H1 (cell line): Measurements from ENCODE around the gene GDF15.

Experiments
- CHD1 ChIP-seq: IDR thresholded peaks from 2 replicates; pipeline ENCODE4 v1.6.1; 2012; ENCODE audit warnings: low read depth, low read length, improper control_type of control experiment
- CREB1 ChIP-seq: IDR thresholded peaks from 2 replicates; pipeline ENCODE4 v1.6.1; 2012; ENCODE audit warnings: inconsistent platforms
- CTCF ChIP-seq, 3 experiments: IDR thresholded peaks; 1 replicate in 2 of 3; 2 replicates in 1 of 3; pipeline versions ENCODE4 v1.5.1 to v1.6.1; 2011; ENCODE audit warnings: low read length in 3 of 3, mild to moderate bottlenecking in 3 of 3, inconsistent platforms in 2 of 3, low read depth in 1 of 3, moderate library complexity in 1 of 3; ENCODE audit not compliant: insufficient read depth in 1 of 3; ENCODE audit errors: control extremely low read depth in 1 of 3
- JUND ChIP-seq: IDR thresholded peaks from 2 replicates; pipeline ENCODE4 v1.6.1; 2011; ENCODE audit warnings: mild to moderate bottlenecking, improper control_type of control experiment, low read length
- POLR2A ChIP-seq, 2 experiments: IDR thresholded peaks; 1 replicate in 1 of 2; 2 replicates in 1 of 2; pipeline ENCODE4 v1.6.1; 2011; ENCODE audit warnings: low read depth in 2 of 2, low read length in 2 of 2, mild to moderate bottlenecking in 2 of 2; ENCODE audit errors: control extremely low read depth in 1 of 2
- POLR2AphosphoS5 ChIP-seq: IDR thresholded peaks from 2 replicates; pipeline ENCODE4 v1.6.1; 2011; ENCODE audit warnings: low read depth, low read length
- RBBP5 ChIP-seq: IDR thresholded peaks from 2 replicates; pipeline ENCODE4 v1.7.1; 2012; ENCODE audit warnings: low read depth, mild to moderate bottlenecking, inconsistent platforms, low read length, moderate library complexity, borderline replicate concordance
- SIN3A ChIP-seq, 2 experiments: IDR thresholded peaks in 1 of 2; conservative IDR thresholded peaks in 1 of 2; 2 replicates each; pipeline ENCODE4 v1.6.1; 2011 to 2012; ENCODE audit warnings: low read length in 2 of 2, improper control_type of control experiment in 1 of 2, low read depth in 1 of 2, mild to moderate bottlenecking in 1 of 2
- ZNF274 ChIP-seq: IDR thresholded peaks from 2 replicates; pipeline ENCODE4 v1.7.0; 2012; ENCODE audit warnings: low read length, borderline replicate concordance; ENCODE audit errors: extremely low read depth
- TF ChIP-seq, protein P1 (sequence below): IDR thresholded peaks from 2 replicates; pipeline ENCODE4 v1.6.1; 2012; ENCODE audit warnings: inconsistent platforms

DNA sequence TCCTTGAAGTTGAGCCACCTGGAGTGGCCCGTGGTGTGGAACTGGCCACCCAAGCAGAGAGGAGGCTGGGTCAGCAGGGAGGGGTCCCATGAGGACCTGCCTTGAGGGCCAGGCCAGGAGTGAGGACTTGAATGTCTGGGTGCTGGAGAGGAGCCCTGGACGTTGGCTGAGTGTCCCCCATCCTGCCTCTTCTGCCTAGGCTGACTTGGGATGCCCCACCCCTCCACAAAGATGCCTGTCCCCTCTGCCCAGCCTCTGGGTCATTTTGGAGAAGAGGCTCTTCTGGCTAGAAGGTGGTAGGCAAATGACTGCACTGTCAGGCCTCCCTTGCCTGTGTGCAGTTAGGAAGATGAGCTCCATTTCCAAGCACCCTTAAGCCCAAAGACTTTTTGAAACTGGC lies 35.0 kb downstream of the GDF15 start:
- no peak for TF ChIP-seq CTCF (IDR thresholded peaks at IDR 0.05; ENCODE audit: control extremely low read depth in 1 of 3, insufficient read depth in 1 of 3, low read depth in 1 of 3, low read length in 3 of 3)
- no peak for TF ChIP-seq JUND
- no peak for TF ChIP-seq POLR2A (IDR thresholded peaks at IDR 0.05; ENCODE audit: control extremely low read depth in 1 of 2, low read depth in 2 of 2, low read length in 2 of 2)
- TF ChIP-seq SIN3A (conservative IDR thresholded peaks at IDR 0.05 in 1 of 2, IDR thresholded peaks at IDR 0.05 in 1 of 2; ENCODE audit: low read depth in 1 of 2, low read length in 2 of 2) = no peak
- no peak for TF ChIP-seq POLR2AphosphoS5
- TF ChIP-seq ZNF274 = no peak
- TF ChIP-seq RBBP5 = no peak
- no peak for TF ChIP-seq CREB1
- TF ChIP-seq, protein P1, sequence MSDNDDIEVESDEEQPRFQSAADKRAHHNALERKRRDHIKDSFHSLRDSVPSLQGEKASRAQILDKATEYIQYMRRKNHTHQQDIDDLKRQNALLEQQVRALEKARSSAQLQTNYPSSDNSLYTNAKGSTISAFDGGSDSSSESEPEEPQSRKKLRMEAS = no peak
- no peak for TF ChIP-seq CHD1
